Endothelial cell of umbilical vein (primary cell): Measurements from ENCODE around the gene NOTCH2. TPM values are rescaled to one million over a fixed set of nuclear protein-coding genes. Genes with fewer than 3 reads are reported as not detected.

Experiments used
- BruUV-seq: library from RNA; stranded (reverse); fragments of 400-500 nt; replicated peaks from 2 replicates; lab custom pipeline; 2021; lab: Mats Ljungman, UMichigan
- CTCF ChIA-PET: fragments of 300-600, 350-600 bp; sonication (Branson Sonifier 250); formaldehyde crosslinking; loops from one replicate; lab custom pipeline; 2021; ENCODE audit warnings: antibody characterized with exemption, inconsistent platforms; lab: Charles Lee
- POLR2A ChIA-PET: fragments of 300-600, 350-600 bp; sonication (Branson Sonifier 250); formaldehyde crosslinking; loops from one replicate; lab custom pipeline; 2021; ENCODE audit warnings: antibody characterized with exemption, inconsistent platforms; lab: Charles Lee
- DNase-seq: peaks from one replicate; pipeline ENCODE4 v3.0.0-alpha.2; 2011; ENCODE audit warnings: low read depth, low spot score
- FAIRE-seq: peaks from 2 replicates; lab custom pipeline; 2011; peaks lifted over from hg19 to GRCh38; lab: Jason Lieb, UNC
- H2AFZ ChIP-seq: 2 replicates; pipeline ENCODE4 v1.6.0; 2012; ENCODE audit warnings: low read depth, low read length, control low read depth, inconsistent platforms
- H3K27ac ChIP-seq: 2 replicates; pipeline ENCODE4 v1.5.1; 2011; ENCODE audit warnings: low read depth, mild to moderate bottlenecking, control low read depth, low read length, moderate library complexity; ENCODE audit not compliant: insufficient read depth
- H3K27me3 ChIP-seq, 2 experiments: 2 replicates each; pipeline versions ENCODE4 v1.6.0 to v1.6.1; 2011; ENCODE audit warnings: low read length in 2 of 2, mixed read lengths in 1 of 2; ENCODE audit not compliant: control insufficient read depth in 2 of 2, insufficient read depth in 2 of 2
- H3K36me3 ChIP-seq, 2 experiments: 2 replicates in 1 of 2; 3 replicates in 1 of 2; pipeline ENCODE4 v1.5.1; 2011; ENCODE audit warnings: low read length in 2 of 2, mild to moderate bottlenecking in 1 of 2, moderate library complexity in 1 of 2; ENCODE audit not compliant: control insufficient read depth in 2 of 2, insufficient read depth in 2 of 2; ENCODE audit errors: extremely low read depth in 1 of 2
- H3K4me1 ChIP-seq: 3 replicates; pipeline ENCODE4 v1.5.1; 2011; ENCODE audit warnings: mild to moderate bottlenecking, low read length; ENCODE audit not compliant: control insufficient read depth, insufficient read depth; ENCODE audit errors: extremely low read depth
- H3K4me2 ChIP-seq: 2 replicates; pipeline ENCODE4 v1.6.1; 2011; ENCODE audit warnings: low read length, control low read depth, mixed read lengths; ENCODE audit not compliant: insufficient read depth
- H3K4me3 ChIP-seq, 3 experiments: fragments of 200-600 bp in 1 of 3; sonication (generic), shearing (Covaris generic) in 1 of 3; replicated peaks in 1 of 3; 2 replicates each; pipeline ENCODE4 v1.5.1; 2011 to 2016; ENCODE audit warnings: control low read depth in 3 of 3, low read length in 3 of 3, mild to moderate bottlenecking in 2 of 3, inconsistent platforms in 1 of 3, low read depth in 1 of 3, moderate library complexity in 1 of 3; ENCODE audit not compliant: insufficient read depth in 1 of 3
- H3K79me2 ChIP-seq: 2 replicates; pipeline ENCODE4 v1.6.0; 2012; ENCODE audit warnings: low read length, inconsistent platforms; ENCODE audit not compliant: control insufficient read depth, insufficient read depth
- H3K9ac ChIP-seq: replicated peaks from 2 replicates; pipeline ENCODE3; 2011; ENCODE audit warnings: low read length, control low read depth; ENCODE audit not compliant: insufficient read depth; ENCODE audit errors: extremely low read depth
- H3K9me1 ChIP-seq: replicated peaks from 3 replicates; pipeline ENCODE4 v1.6.0; 2011; ENCODE audit warnings: mild to moderate bottlenecking, low read length; ENCODE audit not compliant: control insufficient read depth, insufficient read depth; ENCODE audit errors: extremely low read depth
- H3K9me3 ChIP-seq: replicated peaks from 2 replicates; pipeline ENCODE4 v1.5.1; 2012; ENCODE audit warnings: low read length, inconsistent platforms; ENCODE audit not compliant: control insufficient read depth, insufficient read depth
- H4K20me1 ChIP-seq: replicated peaks from 2 replicates; pipeline ENCODE3; 2011; ENCODE audit warnings: mild to moderate bottlenecking, low read length; ENCODE audit not compliant: control insufficient read depth, insufficient read depth; ENCODE audit errors: extremely low read depth
- CTCF ChIP-seq, 2 donors: IDR thresholded peaks; 1 replicate in 1 of 2; 2 replicates in 1 of 2; pipeline ENCODE4 v1.5.1; 2011; ENCODE audit warnings: low read length in 2 of 2, mild to moderate bottlenecking in 2 of 2, moderate library complexity in 2 of 2, control low read depth in 1 of 2, inconsistent platforms in 1 of 2, low read depth in 1 of 2; ENCODE audit not compliant: insufficient read depth in 1 of 2; ENCODE audit errors: extremely low read depth in 1 of 2
- EZH2 ChIP-seq: IDR thresholded peaks from 2 replicates; pipeline ENCODE4 v1.6.1; 2012; ENCODE audit warnings: borderline replicate concordance, low read depth, mild to moderate bottlenecking, moderate library complexity, low read length, inconsistent platforms; ENCODE audit not compliant: severe bottlenecking
- FOS ChIP-seq: IDR thresholded peaks from 2 replicates; pipeline ENCODE4 v1.6.1; 2011; ENCODE audit warnings: mild to moderate bottlenecking, low read length, moderate library complexity, borderline replicate concordance; ENCODE audit not compliant: insufficient read depth
- GATA2 ChIP-seq: IDR thresholded peaks from 2 replicates; pipeline ENCODE4 v1.7.0; 2011; ENCODE audit warnings: low read depth, mild to moderate bottlenecking, moderate library complexity, mixed read lengths, low read length; ENCODE audit not compliant: insufficient read length, insufficient read depth
- JUN ChIP-seq: IDR thresholded peaks from 2 replicates; pipeline ENCODE4 v1.6.1; 2011; ENCODE audit warnings: borderline replicate concordance, low read depth; ENCODE audit not compliant: insufficient read length, insufficient read depth
- MYC ChIP-seq: IDR thresholded peaks from one replicate; pipeline ENCODE4 v1.6.1; 2011; ENCODE audit warnings: mild to moderate bottlenecking, low read depth, low read length
- POLR2A ChIP-seq: IDR thresholded peaks from 2 replicates; pipeline ENCODE4 v1.6.1; 2012; ENCODE audit warnings: low read depth, mild to moderate bottlenecking, control low read depth, low read length
- POLR2AphosphoS5 ChIP-seq: IDR thresholded peaks from 2 replicates; pipeline ENCODE4 v1.6.1; 2012; ENCODE audit warnings: low read depth, mild to moderate bottlenecking, control low read depth, low read length, moderate library complexity; ENCODE audit not compliant: insufficient read depth
- dilution Hi-C: fragments of 300-500 bp; cut with MboI; formaldehyde crosslinking; loops from one replicate; pipeline ENCODE4 v1.15.0; 2019; ENCODE audit warnings: low sequenced_read_pairs; ENCODE audit not compliant: extremely low pct_ligation_motif_present
- intact Hi-C: fragments of 100-400 bp; cut with micrococcal nuclease; formaldehyde crosslinking; loops from one replicate; pipeline ENCODE4 v1.10.0; 2022
- polyA plus RNA-seq, 4 experiments: library from polyadenylated mRNA; depleted of rRNA in 3 of 4; stranded (reverse) in 3 of 4; unstranded in 1 of 4; fragments of >200 nt; gene quantifications; 2 replicates each; pipeline versions ENCODE4 v1.2.1 to v1.2.3, GENCODE V29; 2011 to 2012; ENCODE audit warnings: missing spikeins in 1 of 4
- total RNA-seq: library from RNA; stranded (reverse); gene quantifications from 2 replicates; pipeline ENCODE4 v1.2.3, GENCODE V29; 2021
- TF ChIP-seq, protein P1 (sequence below): IDR thresholded peaks from 2 replicates; pipeline ENCODE4 v1.6.1; 2011; ENCODE audit not compliant: insufficient read depth, insufficient read length

NOTCH2 gene
- total and polyA plus RNA-seq, 2 donors (not counting 3 experiments of a cell fraction or from before 2014, with no cell fraction given), result 14.3 to 49.1 TPM

DNA sequence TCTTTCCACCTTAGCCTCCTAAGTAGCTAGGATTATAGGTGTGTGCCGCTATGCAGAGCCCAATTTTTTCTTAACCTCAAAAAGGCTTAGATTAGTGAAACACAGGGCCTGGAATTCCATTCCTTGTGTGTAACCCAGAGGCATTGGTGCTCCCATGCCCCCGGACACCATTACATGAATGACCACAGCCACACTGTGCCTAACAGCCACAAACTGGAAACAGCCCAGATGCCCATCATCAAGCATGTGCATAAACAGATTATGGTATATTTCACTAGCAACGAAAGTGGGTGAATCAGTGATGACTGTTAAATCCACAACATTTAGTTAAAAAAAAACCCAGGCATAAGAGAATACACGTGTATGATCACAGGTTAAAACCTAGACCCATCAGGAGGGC, 197.6 kb downstream of the NOTCH2 start:
- Histone ChIP-seq H4K20me1 (no peaks in the 10 kb centered on the region), H3K4me1 (no peaks in the 10 kb centered on the region), H3K4me2 (no peak overlapping the region), H3K4me3 (no peak overlapping the region), H3K9ac (no peak overlapping the region), H3K36me3 (no peaks in the 10 kb centered on the region), H3K27ac (no peak overlapping the region), H3K79me2 (no peaks in the 10 kb centered on the region), H3K9me1 (no peaks in the 10 kb centered on the region), H3K27me3 (peaks cover 5 to 6% of the 10 kb centered on the region in 2 experiments), H3K9me3 (no peaks in the 10 kb centered on the region), H2AFZ (no peak overlapping the region)
- CTCF ChIA-PET, result interaction anchor here (0.7 to 1.7 kb wide), 4 partner anchors 13 to 77 kb away, joined by 3 to 8 read pairs (median 4); no protein-coding TSS in a partner anchor
- no peak for FAIRE-seq
- intact Hi-C loops, result loop anchor here (1.0 to 10.0 kb wide), 3 partner anchors 63 to 257 kb away; no protein-coding TSS in a partner anchor
- DNase-seq, result no peak
- dilution Hi-C loops, result no loop called here
- TF ChIP-seq POLR2AphosphoS5, result no peak
- TF ChIP-seq POLR2A, result no peak
- TF ChIP-seq EZH2, result no peak
- TF ChIP-seq GATA2, result no peak
- TF ChIP-seq, protein P1, sequence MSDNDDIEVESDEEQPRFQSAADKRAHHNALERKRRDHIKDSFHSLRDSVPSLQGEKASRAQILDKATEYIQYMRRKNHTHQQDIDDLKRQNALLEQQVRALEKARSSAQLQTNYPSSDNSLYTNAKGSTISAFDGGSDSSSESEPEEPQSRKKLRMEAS, result no peak
- TF ChIP-seq MYC, result no peak
- TF ChIP-seq FOS, result no peak
- TF ChIP-seq CTCF (IDR thresholded peaks at IDR 0.05; ENCODE audit: extremely low read depth in 1 of 2, insufficient read depth in 1 of 2, low read depth in 1 of 2, low read length in 2 of 2), result no peak
- TF ChIP-seq JUN, result no peak
- POLR2A ChIA-PET, result no interaction called here
- no TSS peak for BruUV-seq
